Endothelial cell of umbilical vein (primary cell): ENCODE results near the gene MAP4K1.
A peak's percentile ranks its signal among the peaks of the same experiment; 100 is the strongest.

Source experiments
- MYC ChIP-seq: IDR thresholded peaks from one replicate; pipeline ENCODE4 v1.6.1; 2011; ENCODE audit warnings: mild to moderate bottlenecking, low read depth, low read length
- POLR2A ChIP-seq: IDR thresholded peaks from 2 replicates; pipeline ENCODE4 v1.6.1; 2012; ENCODE audit warnings: low read depth, mild to moderate bottlenecking, control low read depth, low read length
- POLR2AphosphoS5 ChIP-seq: IDR thresholded peaks from 2 replicates; pipeline ENCODE4 v1.6.1; 2012; ENCODE audit warnings: low read depth, mild to moderate bottlenecking, control low read depth, low read length, moderate library complexity; ENCODE audit not compliant: insufficient read depth
- TF ChIP-seq, protein P1 (sequence below), 2 donors: IDR thresholded peaks; 1 replicate in 1 of 2; 2 replicates in 1 of 2; pipeline ENCODE4 v1.5.1; 2011; ENCODE audit warnings: low read length in 2 of 2, mild to moderate bottlenecking in 2 of 2, moderate library complexity in 2 of 2, control low read depth in 1 of 2, inconsistent platforms in 1 of 2, low read depth in 1 of 2; ENCODE audit not compliant: insufficient read depth in 1 of 2; ENCODE audit errors: extremely low read depth in 1 of 2
- TF ChIP-seq, protein P2 (sequence below): IDR thresholded peaks from 2 replicates; pipeline ENCODE4 v1.6.1; 2011; ENCODE audit not compliant: insufficient read depth, insufficient read length

DNA sequence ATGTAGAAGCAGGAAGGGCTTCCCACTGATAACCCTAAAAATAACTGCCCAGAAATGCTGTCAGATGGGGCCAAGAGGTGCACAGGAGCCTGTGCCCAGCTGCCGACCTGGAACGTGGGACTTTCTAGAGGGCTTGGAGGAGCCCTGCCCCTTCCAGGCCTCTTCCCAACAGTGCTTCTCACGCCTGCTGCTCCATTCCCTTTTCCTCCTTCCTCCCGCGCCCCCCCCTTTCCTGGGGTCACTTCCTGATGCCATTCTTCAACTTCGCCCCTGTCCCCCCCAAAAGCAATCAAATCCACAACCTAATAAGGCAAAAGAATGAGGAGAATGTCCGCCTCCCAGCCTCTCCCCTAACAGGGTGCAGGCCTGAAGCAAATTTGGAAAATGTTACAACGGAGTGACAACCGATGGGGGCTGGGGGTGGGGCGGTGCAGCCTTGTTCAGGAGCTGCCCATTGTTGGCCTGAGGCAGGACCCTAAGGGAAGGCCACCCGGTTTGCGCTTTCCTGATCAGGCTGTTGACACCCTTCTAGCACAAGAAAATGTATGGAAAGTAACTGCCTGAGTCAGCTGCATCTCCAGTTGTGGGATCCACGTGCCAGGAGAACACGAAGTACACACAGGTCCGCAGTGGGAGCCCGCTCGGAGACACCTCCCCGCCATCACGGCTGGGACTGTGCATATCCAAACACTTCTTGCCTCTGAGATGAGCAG, 48.4 kb upstream of the MAP4K1 start:
- TF ChIP-seq, protein P1, sequence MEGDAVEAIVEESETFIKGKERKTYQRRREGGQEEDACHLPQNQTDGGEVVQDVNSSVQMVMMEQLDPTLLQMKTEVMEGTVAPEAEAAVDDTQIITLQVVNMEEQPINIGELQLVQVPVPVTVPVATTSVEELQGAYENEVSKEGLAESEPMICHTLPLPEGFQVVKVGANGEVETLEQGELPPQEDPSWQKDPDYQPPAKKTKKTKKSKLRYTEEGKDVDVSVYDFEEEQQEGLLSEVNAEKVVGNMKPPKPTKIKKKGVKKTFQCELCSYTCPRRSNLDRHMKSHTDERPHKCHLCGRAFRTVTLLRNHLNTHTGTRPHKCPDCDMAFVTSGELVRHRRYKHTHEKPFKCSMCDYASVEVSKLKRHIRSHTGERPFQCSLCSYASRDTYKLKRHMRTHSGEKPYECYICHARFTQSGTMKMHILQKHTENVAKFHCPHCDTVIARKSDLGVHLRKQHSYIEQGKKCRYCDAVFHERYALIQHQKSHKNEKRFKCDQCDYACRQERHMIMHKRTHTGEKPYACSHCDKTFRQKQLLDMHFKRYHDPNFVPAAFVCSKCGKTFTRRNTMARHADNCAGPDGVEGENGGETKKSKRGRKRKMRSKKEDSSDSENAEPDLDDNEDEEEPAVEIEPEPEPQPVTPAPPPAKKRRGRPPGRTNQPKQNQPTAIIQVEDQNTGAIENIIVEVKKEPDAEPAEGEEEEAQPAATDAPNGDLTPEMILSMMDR (IDR thresholded peaks at IDR 0.05; ENCODE audit: extremely low read depth in 1 of 2, insufficient read depth in 1 of 2, low read depth in 1 of 2, low read length in 2 of 2), result no peak
- TF ChIP-seq MYC (no peak), POLR2AphosphoS5 (no peak), POLR2A (no peak)
- TF ChIP-seq, protein P2, sequence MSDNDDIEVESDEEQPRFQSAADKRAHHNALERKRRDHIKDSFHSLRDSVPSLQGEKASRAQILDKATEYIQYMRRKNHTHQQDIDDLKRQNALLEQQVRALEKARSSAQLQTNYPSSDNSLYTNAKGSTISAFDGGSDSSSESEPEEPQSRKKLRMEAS, result peak; percentile 92
